KMS-11 (cell line): ENCODE data around the gene RAP1GAP2.

Experiments used
- H2AFZ ChIP-seq: fragments of 200-600 bp; sonication (generic); 2 replicates; pipeline ENCODE4 v1.6.1; 2016; ENCODE audit warnings: antibody characterized with exemption, mixed run types, low read depth
- H3K27ac ChIP-seq: fragments of 200-600 bp; sonication (generic); 2 replicates; pipeline ENCODE4 v1.6.1; 2016; ENCODE audit warnings: mild to moderate bottlenecking, mixed run types
- H3K27me3 ChIP-seq: fragments of 200-600 bp; sonication (generic); 2 replicates; pipeline ENCODE4 v1.6.1; 2017; ENCODE audit warnings: mild to moderate bottlenecking, low read depth, mixed run types, moderate library complexity; ENCODE audit not compliant: insufficient read depth
- H3K36me3 ChIP-seq: fragments of 200-600 bp; sonication (generic); 2 replicates; pipeline ENCODE4 v1.6.1; 2017; ENCODE audit warnings: mild to moderate bottlenecking, mixed run types; ENCODE audit not compliant: insufficient read depth
- H3K4me1 ChIP-seq: fragments of 200-600 bp; sonication (generic); 2 replicates; pipeline ENCODE4 v1.6.1; 2016; ENCODE audit warnings: mild to moderate bottlenecking, low read depth, mixed run types; ENCODE audit not compliant: poor library complexity, severe bottlenecking
- H3K4me2 ChIP-seq: fragments of 200-600 bp; sonication (generic); 2 replicates; pipeline ENCODE4 v1.7.0; 2016; ENCODE audit warnings: mild to moderate bottlenecking, mixed run types
- H3K4me3 ChIP-seq: fragments of 200-600 bp; sonication (generic); IDR thresholded peaks from 2 replicates; pipeline ENCODE4 v1.6.1; 2017; ENCODE audit warnings: low read depth, low read length, mixed read lengths; ENCODE audit not compliant: insufficient read depth
- H3K79me2 ChIP-seq: fragments of 200-600 bp; sonication (generic); 2 replicates; pipeline ENCODE4 v1.6.1; 2016; ENCODE audit warnings: low read depth, mixed run types; ENCODE audit not compliant: insufficient read depth
- H3K9ac ChIP-seq: fragments of 200-600 bp; sonication (generic); 2 replicates; pipeline ENCODE4 v1.6.1; 2016; ENCODE audit warnings: mild to moderate bottlenecking, mixed run types
- H4K20me1 ChIP-seq: fragments of 200-600 bp; sonication (generic); 2 replicates; pipeline ENCODE4 v1.6.1; 2016; ENCODE audit warnings: mild to moderate bottlenecking, mixed run types; ENCODE audit not compliant: insufficient read depth
- CTCF ChIP-seq: fragments of 200-600 bp; sonication (generic); conservative IDR thresholded peaks from 2 replicates; pipeline ENCODE4 v1.6.1; 2017; ENCODE audit warnings: low read depth, mild to moderate bottlenecking, antibody characterized with exemption, low read length, moderate library complexity, mixed read lengths

Gene RAP1GAP2

DNA sequence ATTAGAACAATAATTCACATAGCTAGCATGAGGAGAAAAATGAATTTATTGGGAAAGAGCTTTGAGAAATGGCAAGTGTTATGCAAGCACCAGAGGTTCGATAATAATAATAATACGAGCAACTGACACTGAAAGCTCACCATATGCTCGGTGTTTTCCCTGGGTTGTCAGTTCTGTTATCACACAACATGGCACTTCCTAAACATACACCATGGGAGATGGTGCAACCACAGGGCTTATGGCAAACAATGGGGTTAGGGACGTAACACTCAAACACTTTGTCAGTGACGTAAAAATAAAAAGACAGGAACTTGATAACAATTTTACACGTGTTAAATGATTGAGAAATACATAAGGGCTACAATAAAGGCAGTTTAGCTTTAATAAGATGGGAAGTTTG is 243.5 kb downstream of the RAP1GAP2 start:
- no peaks in the 10 kb centered on the region for H3K4me1 ChIP-seq
- H3K4me2 ChIP-seq = no peak overlapping the region
- H4K20me1 ChIP-seq = no peaks in the 10 kb centered on the region
- no peak overlapping the region for H2AFZ ChIP-seq
- H3K36me3 ChIP-seq = no peaks in the 10 kb centered on the region
- no peak overlapping the region for H3K9ac ChIP-seq
- no peak overlapping the region for H3K27ac ChIP-seq
- peaks cover 11% of the 10 kb centered on the region; the same call in 1 of the 2 replicates for H3K27me3 ChIP-seq
- H3K79me2 ChIP-seq = no peaks in the 10 kb centered on the region
- TF ChIP-seq CTCF = no peak
- H3K4me3 ChIP-seq = no peak overlapping the region

- no peak overlapping the region for H3K9ac ChIP-seq
- no peaks in the 10 kb centered on the region for H3K36me3 ChIP-seq
- H3K4me2 ChIP-seq = no peak overlapping the region
- H3K27ac ChIP-seq = no peak overlapping the region
- H3K27me3 ChIP-seq = peaks cover 6% of the 10 kb centered on the region; the same call in 1 of the 2 replicates
- H3K4me3 ChIP-seq = no peak overlapping the region
- no peaks in the 10 kb centered on the region for H4K20me1 ChIP-seq
- no peak overlapping the region for H2AFZ ChIP-seq
- H3K4me1 ChIP-seq = no peaks in the 10 kb centered on the region
- no peaks in the 10 kb centered on the region for H3K79me2 ChIP-seq
- TF ChIP-seq CTCF = no peak
Measured at GRCh38 chr17:3040882-3041281, 244.6 kb downstream of the RAP1GAP2 start.

DNA sequence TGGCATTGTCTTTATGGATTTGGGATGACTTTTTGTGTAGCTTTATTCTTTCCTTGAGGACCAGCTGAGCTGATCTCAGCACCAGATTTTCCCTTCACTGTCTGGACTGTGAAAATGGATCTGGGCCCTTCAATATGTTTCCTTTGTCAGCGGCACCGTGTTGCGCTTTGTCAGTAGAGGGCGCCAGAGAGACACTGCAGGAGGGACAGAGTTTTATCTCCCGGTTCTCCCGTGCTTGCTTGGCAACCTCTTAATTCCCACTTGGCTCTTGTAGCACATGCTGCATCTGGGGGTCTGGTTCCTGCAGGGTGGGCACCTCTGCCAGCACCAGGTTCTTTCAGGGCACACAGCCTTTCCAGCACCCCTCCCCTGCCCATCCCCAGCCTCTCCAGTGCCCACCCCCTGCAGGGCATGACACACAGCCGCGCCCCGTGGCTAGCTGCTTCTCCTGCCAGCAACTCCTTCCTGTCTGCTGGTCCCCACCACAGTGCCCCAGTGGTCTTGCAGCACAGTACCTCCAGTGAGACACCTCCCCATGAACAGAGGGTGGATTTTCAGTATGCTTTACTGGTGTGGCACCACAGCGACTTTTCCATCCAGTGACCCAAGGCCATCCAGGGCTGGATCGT is 247.6 kb downstream of the RAP1GAP2 start:
- H3K9ac ChIP-seq = no peak overlapping the region
- no peak overlapping the region for H3K27ac ChIP-seq
- TF ChIP-seq CTCF = peak; percentile 43; the same call in 1 of the 2 replicates
- H3K4me2 ChIP-seq = no peak overlapping the region
- H3K27me3 ChIP-seq = no peaks in the 10 kb centered on the region
- no peaks in the 10 kb centered on the region for H3K4me1 ChIP-seq
- no peak overlapping the region for H3K4me3 ChIP-seq
- H3K36me3 ChIP-seq = no peaks in the 10 kb centered on the region
- H2AFZ ChIP-seq = no peak overlapping the region
- H3K79me2 ChIP-seq = no peaks in the 10 kb centered on the region
- H4K20me1 ChIP-seq = no peaks in the 10 kb centered on the region

GRCh38 chr17:3046753-3047152 is 250.5 kb downstream of the RAP1GAP2 start:
- H3K9ac ChIP-seq = no peak overlapping the region

More at GRCh38 chr17:3046753-3047152, 250.5 kb downstream of the RAP1GAP2 start:
- Histone ChIP-seq H3K79me2 (no peaks in the 10 kb centered on the region), H2AFZ (no peak overlapping the region), H3K27ac (no peak overlapping the region), H3K4me2 (no peak overlapping the region), H3K4me3 (no peak overlapping the region), H4K20me1 (no peaks in the 10 kb centered on the region), H3K4me1 (no peaks in the 10 kb centered on the region), H3K27me3 (no peaks in the 10 kb centered on the region), H3K36me3 (no peaks in the 10 kb centered on the region)
- TF ChIP-seq CTCF = no peak
